HG02610 (cell line): Measurements from ENCODE around the gene BCHE.

Source experiments
- ATAC-seq: cut with Tn5 transposase; IDR thresholded peaks from one replicate; pipeline ENCODE4 v1.9.1; 2021; ENCODE audit warnings: mild to moderate bottlenecking, moderate library complexity; ENCODE audit not compliant: unreplicated experiment

The BCHE gene

GRCh38 chr3:165837058-165837525, at the start of gene BCHE:
Gene BCHE, minus strand, starts transcription at chr3:165837423. Its CDS starts 6,390 bp downstream, at chr3:165831033.
- ATAC-seq, result no peak

- no peak for ATAC-seq
These were observed 48.5 kb upstream of the BCHE start for GRCh38 chr3:165885558-165886270.

- ATAC-seq, result no peak
These were observed 47.3 kb upstream of the BCHE start for GRCh38 chr3:165884518-165884917.

GRCh38 chr3:165883863-165884478, 46.7 kb upstream of the BCHE start:
- no peak for ATAC-seq

- no peak for ATAC-seq
These were observed 45.9 kb upstream of the BCHE start for GRCh38 chr3:165883117-165883516.

GRCh38 chr3:165875644-165876043, 38.4 kb upstream of the BCHE start:
- ATAC-seq, result no peak

GRCh38 chr3:165874663-165875489, 37.7 kb upstream of the BCHE start:
- no peak for ATAC-seq

- no peak for ATAC-seq
These were observed 30.9 kb upstream of the BCHE start for GRCh38 chr3:165868088-165868487.

- no peak for ATAC-seq
These were observed 21.8 kb upstream of the BCHE start for GRCh38 chr3:165859061-165859460.

- no peak for ATAC-seq
These were observed 18.4 kb upstream of the BCHE start for GRCh38 chr3:165855581-165855980.

GRCh38 chr3:165854696-165855095, 17.5 kb upstream of the BCHE start:
- ATAC-seq, result no peak

- no peak for ATAC-seq
These were observed 15.5 kb upstream of the BCHE start for GRCh38 chr3:165852711-165853110.

- no peak for ATAC-seq
These were observed 15.0 kb upstream of the BCHE start for GRCh38 chr3:165852191-165852590.

- ATAC-seq, result no peak
These were observed 8.8 kb upstream of the BCHE start for GRCh38 chr3:165846056-165846455.

GRCh38 chr3:165839296-165840076, 2.3 kb upstream of the BCHE start:
- no peak for ATAC-seq

- no peak for ATAC-seq
These were observed 578 bp upstream of the BCHE start for GRCh38 chr3:165837801-165838200.

- no peak for ATAC-seq
These were observed 1.8 kb downstream of the BCHE start for GRCh38 chr3:165835431-165835830.

GRCh38 chr3:165830746-165831145, 6.5 kb downstream of the BCHE start:
- ATAC-seq, result no peak

GRCh38 chr3:165827883-165828282, 9.3 kb downstream of the BCHE start:
- ATAC-seq, result no peak

GRCh38 chr3:165827233-165827632, 10.0 kb downstream of the BCHE start:
- ATAC-seq, result no peak

- ATAC-seq, result peak; percentile 42
These were observed 16.5 kb downstream of the BCHE start for GRCh38 chr3:165820671-165821123.
